ENCODE data around the gene LRP5.

The LRP5 gene

DNA sequence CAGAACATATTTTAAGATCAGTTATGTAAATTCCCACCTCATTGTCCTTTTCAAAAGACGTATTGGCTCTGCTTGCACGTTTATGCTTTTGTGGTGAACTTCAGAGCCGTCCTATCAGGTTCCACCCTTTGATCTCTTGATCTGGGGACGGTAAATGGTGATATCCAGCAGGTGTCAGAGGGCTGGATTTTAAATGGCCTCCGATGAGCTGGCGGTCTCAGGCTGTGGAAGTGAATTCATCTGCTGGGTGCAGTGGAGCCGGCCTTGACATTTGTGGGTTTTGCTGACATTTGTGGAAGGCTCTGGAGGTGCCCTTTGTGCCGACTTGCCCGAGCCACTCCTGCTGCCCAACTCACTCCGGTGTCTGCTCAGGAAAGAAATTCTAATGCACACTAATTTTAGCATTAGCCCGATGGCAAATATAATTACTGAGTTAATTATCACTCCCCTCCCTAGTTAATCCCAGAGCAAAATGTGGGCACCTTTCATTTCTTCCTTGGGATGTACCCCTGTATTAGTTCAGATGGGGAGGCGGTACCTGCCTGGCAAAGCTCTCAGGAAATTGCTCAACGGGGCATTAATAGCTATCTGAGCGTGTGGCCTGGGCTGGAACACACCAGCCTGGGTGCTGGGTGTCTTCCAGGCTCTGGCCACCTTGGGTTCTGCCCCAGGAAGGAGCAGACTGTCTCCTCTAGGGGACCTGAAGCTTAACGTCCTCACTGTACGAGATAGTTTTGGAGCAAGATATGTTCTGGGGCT, 9.1 kb downstream of the LRP5 start:
- H3K4me3 ChIP-seq (ENCODE audit: low read depth, low read length) = no peak overlapping the region
- TF ChIP-seq, protein P1, sequence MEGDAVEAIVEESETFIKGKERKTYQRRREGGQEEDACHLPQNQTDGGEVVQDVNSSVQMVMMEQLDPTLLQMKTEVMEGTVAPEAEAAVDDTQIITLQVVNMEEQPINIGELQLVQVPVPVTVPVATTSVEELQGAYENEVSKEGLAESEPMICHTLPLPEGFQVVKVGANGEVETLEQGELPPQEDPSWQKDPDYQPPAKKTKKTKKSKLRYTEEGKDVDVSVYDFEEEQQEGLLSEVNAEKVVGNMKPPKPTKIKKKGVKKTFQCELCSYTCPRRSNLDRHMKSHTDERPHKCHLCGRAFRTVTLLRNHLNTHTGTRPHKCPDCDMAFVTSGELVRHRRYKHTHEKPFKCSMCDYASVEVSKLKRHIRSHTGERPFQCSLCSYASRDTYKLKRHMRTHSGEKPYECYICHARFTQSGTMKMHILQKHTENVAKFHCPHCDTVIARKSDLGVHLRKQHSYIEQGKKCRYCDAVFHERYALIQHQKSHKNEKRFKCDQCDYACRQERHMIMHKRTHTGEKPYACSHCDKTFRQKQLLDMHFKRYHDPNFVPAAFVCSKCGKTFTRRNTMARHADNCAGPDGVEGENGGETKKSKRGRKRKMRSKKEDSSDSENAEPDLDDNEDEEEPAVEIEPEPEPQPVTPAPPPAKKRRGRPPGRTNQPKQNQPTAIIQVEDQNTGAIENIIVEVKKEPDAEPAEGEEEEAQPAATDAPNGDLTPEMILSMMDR (conservative IDR thresholded peaks at IDR 0.05; ENCODE audit: low read depth, low read length) = no peak
- no peak for DNase-seq (ENCODE audit: low read depth)

DNA sequence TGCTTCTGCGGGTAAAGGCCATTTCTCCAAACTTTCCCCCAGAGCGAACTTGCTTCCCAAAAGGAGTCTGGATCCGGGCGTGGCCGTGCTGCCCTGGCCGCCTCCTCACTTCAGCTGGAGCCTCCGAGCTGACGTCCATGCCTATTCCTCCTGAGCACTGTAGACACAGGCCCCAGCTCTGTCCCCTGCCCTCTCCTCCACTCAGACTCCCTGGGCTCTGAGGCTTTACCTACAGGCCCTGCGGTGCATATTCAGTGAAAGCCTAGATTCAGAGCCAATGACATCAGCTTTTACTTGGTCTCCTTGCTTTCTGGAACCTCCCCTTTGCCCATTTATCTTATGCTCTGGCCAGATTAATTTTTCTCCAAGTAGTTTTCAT, 9.7 kb downstream of the LRP5 start:
- H3K4me3 ChIP-seq (ENCODE audit: low read depth, low read length) = no peak overlapping the region
- TF ChIP-seq, protein P1 (conservative IDR thresholded peaks at IDR 0.05; ENCODE audit: low read depth, low read length) = no peak
- DNase-seq (ENCODE audit: low read depth) = no peak

DNA sequence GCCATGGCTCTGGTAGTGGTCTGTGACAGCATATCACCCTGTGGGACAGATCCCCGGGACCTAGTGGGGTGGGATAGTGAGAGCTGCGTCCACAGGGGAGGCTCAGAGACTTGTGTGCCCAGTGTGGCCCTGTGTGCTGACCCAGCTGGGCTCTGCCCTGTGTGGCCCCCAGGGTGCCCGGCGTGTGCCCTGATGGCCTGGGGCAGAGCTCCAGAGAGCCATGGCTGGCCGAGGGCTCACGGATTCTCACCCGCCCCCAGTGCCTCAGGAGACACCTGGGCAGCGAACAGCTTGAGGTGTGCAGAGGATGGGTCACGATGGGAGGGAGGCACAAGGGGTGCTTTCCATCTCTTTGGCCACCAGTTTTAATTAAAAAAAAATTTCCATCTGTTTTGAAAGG, 11.8 kb downstream of the LRP5 start:
- no peak for DNase-seq (ENCODE audit: low read depth)
- TF ChIP-seq, protein P1 (conservative IDR thresholded peaks at IDR 0.05; ENCODE audit: low read depth, low read length) = no peak
- H3K4me3 ChIP-seq (ENCODE audit: low read depth, low read length) = no peak overlapping the region

DNA sequence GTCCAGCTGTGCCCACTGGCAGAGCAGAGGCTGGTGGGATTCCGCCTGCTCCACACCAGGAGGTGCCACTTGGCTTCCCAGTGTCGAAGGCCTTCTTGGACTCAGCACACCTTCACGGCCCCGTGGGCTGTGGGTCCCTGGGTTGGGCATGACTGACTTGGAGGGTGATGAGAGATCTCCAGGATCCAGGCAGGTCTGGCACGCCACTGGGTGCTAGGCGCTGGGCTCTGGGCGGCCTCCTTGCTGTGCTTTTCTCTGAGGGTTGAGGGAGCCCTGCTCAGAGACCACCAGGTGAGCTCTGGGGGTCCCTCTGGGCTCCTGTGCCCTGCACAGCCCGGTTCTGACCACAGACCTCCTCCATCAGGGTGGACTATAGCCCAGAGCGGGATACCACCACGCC, 12.3 kb downstream of the LRP5 start:
- DNase-seq (ENCODE audit: low read depth) = no peak
- TF ChIP-seq, protein P1 (conservative IDR thresholded peaks at IDR 0.05; ENCODE audit: low read depth, low read length) = no peak
- H3K4me3 ChIP-seq (ENCODE audit: low read depth, low read length) = no peak overlapping the region

DNA sequence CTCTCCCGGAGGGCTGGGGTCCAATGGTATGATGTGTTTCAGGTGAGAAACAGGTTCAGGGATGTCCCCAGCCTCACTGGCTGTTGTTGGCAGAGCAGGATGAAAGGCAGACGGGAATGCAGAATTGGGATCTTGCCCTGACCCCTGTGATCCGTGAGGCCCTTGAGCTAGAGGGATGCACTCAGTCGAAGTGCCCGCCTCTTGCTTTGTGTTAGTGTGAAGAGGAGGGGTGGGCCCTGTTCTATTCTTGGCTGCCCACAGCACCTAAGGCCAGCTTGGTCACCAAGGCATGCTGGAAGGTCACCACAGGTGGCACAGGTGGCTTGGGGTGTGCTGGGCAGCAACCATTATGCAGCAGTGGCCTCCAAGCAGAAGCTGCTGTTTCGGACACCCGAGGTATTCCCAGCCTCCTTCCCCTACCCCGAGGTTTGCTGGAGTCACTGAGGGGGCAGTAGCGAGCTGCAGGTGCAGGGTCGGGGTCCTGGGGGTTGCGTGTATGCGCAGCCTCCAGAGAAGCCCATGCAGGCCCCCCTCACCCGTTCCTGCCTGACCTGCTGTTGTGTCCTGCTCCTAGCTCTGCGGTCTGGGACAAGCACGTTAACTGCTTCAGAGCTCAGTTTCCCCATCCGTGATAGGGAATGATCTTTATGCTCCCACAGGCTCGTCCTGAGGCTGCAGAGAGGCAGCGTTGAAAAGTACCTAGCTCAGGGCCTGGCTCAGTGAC, 13.0 kb downstream of the LRP5 start:
- TF ChIP-seq, protein P1 (conservative IDR thresholded peaks at IDR 0.05; ENCODE audit: low read depth, low read length) = no peak
- H3K4me3 ChIP-seq (ENCODE audit: low read depth, low read length) = no peak overlapping the region
- no peak for DNase-seq (ENCODE audit: low read depth)

DNA sequence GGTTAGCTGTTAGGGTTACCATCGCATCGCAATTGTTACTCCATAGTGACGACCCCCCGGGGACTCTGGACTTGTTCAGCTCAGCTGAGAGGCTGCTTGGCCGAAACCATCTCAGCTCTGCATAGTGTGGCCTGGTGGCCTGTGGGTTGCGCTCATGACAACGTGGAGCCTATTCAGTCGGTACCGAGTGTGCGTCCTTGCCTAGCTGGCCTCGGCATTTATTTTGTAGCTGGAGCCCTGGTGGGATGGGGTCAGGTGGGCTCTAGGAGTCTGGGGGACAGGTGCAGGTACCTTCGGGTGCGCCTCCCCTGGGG, 13.5 kb downstream of the LRP5 start:
- TF ChIP-seq, protein P1 (conservative IDR thresholded peaks at IDR 0.05; ENCODE audit: low read depth, low read length) = no peak
- H3K4me3 ChIP-seq (ENCODE audit: low read depth, low read length) = no peak overlapping the region
- no peak for DNase-seq (ENCODE audit: low read depth)

Measured in choroid plexus epithelial cell (primary cell).